Measurements from ENCODE around the gene C16orf95.

Gene C16orf95

DNA sequence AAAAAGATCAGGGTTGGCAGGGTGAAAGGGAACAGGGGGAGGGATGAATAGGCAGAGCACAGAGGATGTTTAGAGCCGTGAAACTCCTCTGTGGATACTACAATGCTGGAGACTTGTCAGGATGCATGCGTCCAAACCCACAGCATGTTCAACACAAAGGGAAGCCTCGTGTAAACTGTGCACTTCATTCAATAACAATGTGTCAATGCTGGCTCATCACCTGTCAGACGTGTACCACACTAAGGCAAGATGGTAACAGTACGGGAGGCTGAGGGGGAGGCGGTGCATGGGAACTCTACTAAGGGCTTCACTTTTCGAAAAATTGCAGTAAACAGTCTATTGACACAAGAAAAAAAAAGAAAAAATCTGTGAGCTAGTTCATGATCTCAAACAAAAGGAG is 63.7 kb downstream of the C16orf95 start:
- no peak for FAIRE-seq
- DNase-seq (ENCODE audit: low spot score), result no peak
